ENCODE results near the gene EDC3.

GRCh38 chr15:74669627-74670026, 26.2 kb downstream of the EDC3 start:
- TF ChIP-seq CTCF (IDR thresholded peaks at IDR 0.05; ENCODE audit: poor library complexity, severe bottlenecking) (no peak), TAF1 (IDR thresholded peaks at IDR 0.05; ENCODE audit: low read depth) (no peak), MXI1 (conservative IDR thresholded peaks at IDR 0.05; ENCODE audit: poor library complexity, severe bottlenecking) (no peak), EZH2 (IDR thresholded peaks at IDR 0.05; ENCODE audit: borderline replicate concordance, insufficient read depth, low read length, poor library complexity, severe bottlenecking) (no peak), EP300 (conservative IDR thresholded peaks at IDR 0.05; ENCODE audit: poor library complexity, severe bottlenecking) (no peak), POLR2AphosphoS5 (IDR thresholded peaks at IDR 0.05) (no peak)

All from neural cell (in vitro differentiated cells).